Kidney glomerular epithelial cell (primary cell): ENCODE data around the gene PRPF6.
A peak's percentile ranks its signal among the peaks of the same experiment; 100 is the strongest.

Experiments used
- DNase-seq: peaks from one replicate; lab custom pipeline; 2025; lab: John Stamatoyannopoulos, UW

PRPF6 gene

GRCh38 chr20:64064145-64064698 lies 83.3 kb downstream of the PRPF6 start:
- DNase-seq, result no peak

DNA sequence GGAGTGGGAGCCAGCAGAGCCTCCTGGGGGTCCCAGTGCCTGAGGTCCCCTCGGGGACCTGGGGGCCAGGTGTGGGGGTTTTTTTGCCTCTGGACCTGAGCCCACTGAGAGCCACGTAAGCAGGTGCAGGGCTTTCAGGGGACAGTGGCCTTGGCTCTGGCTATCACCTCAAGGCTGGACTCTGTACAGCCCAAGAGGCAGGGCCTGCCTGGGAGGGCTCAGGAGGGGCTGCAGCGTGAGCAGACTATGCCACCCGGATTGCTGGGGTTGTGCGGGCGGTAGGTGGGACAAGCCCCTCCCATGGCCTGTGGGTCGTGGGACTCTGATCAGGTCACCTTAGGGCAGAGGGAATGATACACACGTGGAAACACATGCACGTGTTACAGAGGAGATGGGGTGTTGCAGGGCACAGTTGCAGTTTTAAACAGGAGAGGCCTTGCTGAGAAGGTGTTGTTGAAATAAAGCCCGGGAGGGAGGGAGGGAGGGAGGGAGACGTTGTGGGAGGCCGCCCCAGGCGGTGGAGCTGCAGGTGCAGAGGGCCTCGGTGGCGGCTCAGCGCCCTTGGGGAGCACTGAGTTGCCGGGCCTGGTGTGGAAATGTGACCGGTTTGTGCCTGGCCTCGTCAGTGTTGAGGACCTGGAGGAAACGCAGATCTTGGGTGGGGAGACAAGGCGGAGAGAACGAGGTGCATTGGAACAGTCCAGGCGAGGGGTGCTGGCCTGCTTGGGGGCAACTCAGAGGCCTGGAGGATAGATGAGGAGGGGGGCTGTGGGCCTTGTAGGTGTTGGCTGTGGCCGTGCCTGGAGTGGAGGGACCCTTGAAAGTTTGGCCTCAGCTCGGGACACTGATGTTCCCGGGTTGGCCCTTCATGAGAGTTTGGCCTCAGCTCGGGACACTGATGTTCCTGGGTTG lies 84.4 kb downstream of the PRPF6 start:
- no peak for DNase-seq

DNA sequence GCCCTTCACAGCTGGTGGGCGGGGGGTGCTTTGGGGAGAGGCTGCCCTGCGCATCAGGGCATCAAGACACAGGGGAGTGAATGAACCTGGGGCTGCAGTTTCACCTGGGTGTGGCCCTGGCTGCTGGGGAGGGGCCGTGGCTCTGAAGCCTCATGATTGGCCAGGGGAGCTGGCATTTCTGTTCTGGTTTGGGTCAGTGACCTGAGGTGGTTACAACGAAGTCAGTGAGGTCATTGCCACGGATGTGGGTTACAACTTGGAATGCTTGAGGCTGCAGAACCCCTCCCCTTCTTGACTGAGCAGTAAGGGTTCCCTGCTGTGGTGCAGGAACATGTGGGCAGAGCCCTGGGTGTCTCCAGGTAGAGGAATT lies 85.0 kb downstream of the PRPF6 start:
- peak; percentile 61 for DNase-seq

- DNase-seq, result no peak
Measured at GRCh38 chr20:64067005-64067632, 86.2 kb downstream of the PRPF6 start.

GRCh38 chr20:64067733-64068307 lies 86.9 kb downstream of the PRPF6 start:
- no peak for DNase-seq

DNA sequence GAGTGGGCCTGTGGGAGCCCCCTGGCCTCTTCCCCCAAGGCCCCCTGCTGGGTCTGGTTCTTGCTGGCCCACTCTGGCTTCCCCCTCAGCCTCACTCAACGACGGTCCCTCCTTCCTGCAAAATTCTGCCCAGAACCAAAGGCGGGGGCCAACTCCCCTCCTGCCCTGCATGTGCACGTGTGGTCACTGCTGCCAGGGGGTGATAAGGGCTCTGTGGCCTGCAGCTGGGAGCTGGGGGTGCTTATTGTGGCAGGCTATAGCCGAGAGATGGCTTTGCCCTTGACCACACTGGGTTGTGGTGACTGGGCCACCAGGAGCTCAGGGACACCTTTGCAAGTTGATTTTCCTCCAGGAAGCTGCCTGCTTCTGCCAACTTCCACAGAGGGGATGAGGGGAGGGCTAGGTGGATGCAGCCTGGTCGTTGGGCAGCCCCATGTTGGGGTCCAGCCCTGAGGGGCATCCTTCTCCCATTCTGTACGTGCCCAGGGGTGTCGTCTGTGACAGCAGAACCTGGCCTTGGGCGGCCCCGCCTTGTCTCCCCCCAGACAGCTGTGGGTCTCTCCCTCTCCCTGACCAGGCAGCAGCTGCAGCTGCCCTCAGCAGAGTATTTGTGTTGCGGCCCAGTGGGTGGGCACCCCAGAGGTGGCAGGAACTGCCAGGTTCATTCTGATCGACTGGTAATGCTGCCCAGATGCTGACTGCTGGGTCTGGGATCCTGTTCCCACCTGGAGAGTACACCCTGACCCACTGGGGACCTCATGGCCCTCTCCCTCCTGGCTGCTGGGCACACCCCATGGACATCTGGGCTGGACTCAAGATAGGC lies 87.7 kb downstream of the PRPF6 start:
- no peak for DNase-seq

DNA sequence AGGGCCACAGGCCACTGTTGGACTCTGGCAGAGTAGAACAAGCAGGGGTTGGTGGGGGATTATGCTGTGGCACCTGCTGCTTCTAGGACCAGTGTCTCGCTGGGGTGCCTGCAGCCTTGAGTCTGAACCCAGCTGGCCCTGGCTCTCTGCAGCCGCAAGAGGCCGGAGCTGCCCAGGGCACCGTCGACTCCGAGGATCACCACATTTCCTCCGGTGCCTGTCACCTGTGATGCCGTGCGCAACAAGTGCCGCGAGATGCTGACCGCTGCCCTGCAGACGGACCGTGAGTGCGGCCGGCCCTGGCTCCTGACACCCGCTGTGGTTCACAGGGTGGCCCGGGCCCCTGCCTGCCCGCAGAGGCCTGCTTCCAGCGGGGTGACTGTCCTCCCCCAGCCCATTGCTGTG lies 88.3 kb downstream of the PRPF6 start:
- no peak for DNase-seq

GRCh38 chr20:64069614-64070243 lies 88.8 kb downstream of the PRPF6 start:
- peak; percentile 24 for DNase-seq

DNA sequence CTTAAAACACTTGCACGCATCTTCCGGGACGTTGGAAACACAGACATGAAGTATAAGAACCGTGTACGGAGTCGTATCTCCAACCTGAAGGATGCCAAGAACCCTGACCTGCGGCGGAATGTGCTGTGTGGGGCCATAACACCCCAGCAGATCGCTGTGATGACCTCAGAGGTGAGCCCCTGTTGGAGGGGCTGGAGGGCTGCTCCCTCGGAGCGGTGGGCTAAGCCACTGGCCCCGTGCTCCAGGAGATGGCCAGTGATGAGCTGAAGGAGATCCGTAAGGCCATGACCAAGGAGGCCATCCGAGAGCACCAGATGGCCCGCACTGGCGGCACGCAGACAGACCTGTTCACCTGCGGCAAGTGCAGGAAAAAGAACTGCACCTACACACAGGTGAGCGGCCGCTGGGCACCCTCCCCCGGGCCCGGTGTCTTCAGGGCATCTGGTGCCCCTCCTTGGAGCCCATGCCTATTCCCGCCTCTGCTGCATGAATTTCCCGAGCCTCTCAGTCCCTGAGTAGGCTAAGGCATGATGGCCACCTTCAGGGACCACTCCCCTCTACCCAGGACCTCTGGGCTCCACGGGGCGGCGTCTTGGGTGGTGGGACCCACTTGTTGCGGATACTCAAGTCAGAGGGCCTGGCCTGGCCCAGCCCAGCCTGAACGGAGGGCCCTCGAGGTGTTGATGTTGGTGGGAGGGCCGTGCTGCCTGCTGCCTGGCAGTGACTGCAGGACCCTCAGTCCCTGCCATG lies 89.5 kb downstream of the PRPF6 start:
- no peak for DNase-seq

DNA sequence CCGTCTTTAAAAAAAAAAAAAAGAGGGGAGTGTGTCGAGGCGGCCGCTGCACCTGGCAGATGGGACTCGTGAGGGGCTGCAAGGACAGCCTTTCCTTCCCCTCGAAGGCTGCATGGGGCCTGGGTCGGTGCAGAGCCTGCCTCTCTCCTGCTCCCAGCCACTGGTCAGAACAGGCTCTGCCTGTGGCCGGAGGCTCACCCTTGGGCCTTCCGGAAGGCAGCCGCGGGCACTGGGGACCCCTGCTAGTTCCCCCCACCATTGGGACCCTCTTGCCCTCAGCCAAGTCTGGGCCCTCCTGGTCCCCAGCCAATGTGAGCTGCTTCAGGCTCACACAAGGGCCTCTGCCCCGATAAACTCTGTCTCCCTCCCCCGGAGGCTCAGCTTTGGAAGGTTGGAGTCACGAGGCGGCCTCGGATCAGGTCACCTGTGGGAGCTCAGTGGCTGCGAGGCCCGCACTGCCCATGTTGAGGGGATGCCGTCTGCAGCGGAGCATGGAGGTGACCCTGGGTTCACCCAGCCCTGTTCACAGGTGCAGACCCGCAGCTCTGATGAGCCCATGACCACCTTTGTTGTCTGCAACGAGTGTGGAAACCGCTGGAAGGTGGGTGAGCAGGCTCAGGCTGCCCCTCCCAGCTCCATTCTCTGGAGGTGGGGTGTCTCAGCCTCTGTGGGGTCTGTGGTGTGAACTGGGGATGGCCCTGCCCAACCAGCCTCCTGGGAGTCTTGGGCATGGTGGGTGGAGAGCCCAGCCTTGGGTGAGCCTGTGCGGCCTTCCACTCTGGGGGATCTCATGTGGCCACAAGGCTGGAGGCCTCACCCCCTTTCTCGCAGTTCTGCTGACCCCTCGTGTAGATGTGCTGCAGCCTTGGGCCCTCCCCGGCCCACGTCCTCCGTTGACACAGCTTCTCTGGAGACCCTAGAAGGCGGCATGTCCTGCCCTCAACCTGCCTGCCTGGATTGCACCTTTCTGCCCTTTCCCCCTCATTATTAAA lies 90.7 kb downstream of the PRPF6 start:
- DNase-seq, result no peak

DNA sequence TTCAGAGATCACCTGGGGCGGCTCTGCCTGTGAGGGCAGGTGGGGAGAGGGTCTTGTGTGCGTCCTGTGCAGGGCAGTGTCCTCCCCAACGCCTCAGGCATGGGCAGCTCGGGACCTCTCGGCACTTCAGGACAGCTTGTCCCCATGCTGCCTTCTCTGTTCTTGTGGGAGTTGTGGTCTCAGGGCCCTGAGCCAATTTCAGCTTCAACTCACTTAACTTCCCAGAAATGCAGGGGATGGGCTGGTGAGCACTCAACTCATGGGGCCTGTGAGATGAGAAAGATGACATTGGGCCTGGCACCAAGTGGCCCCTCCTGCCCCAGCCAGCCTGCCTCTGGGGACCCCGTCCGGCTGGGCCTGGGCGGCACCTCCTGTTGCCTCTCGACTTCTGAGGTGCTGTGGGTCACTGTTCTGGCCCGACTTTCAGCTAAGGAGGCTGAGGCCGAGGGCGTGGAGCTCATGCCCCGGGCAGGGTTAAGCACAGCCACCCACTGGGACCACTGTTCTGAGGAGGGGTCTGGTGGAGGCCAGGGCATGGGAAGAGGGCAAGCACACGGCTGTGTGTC lies 91.6 kb downstream of the PRPF6 start:
- no peak for DNase-seq

GRCh38 chr20:64073476-64074183 lies 92.7 kb downstream of the PRPF6 start:
- no peak for DNase-seq

DNA sequence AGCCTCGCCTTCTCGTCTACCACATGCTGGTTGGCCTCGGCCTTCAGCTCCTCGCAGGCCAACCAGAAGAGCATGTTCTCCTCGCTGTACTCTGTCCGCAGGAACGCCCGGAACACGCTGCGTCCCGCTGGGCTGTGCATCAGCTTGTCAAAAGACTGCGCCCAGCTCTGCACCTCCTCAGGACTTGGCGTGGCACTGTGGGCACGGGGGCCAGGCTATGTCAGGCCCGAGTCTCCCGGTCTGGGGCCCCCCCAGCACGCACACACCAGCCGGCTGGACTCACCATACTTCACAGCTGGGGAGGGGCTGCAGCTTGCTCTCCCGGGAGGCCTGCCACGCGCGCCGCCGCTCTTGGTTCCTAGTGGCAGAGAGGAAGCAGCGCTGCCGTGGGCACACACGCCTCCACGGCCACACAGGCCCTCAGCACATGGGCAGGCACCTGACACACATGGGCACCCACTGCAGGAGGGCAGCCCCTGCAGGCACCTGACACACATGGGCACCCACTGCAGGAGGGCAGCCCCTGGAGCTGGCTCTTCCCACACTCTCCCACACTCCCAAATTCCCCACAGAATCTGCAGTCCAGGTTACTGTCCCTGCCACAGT lies 93.4 kb downstream of the PRPF6 start:
- DNase-seq, result no peak

DNA sequence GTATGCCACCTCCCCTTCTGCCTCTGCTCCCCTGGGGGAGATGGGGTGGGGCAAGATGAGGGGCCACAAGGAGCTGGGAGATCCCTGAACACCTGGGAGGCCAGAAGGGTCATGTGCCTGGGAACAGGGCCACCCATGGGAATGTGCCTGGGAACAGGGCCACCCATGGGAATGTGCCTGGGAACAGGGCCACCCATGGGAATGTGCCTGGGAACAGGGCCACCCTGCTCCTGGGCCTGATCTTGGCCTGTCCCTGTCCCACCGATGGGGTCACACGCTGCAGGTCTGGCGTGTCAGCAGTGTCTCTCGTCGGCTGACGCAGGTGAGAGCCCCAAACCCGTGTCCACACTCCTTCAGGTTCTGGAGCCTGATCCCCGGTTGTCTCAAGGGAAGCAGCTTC lies 94.0 kb downstream of the PRPF6 start:
- no peak for DNase-seq

- no peak for DNase-seq
Measured at GRCh38 chr20:64075556-64075955, 94.6 kb downstream of the PRPF6 start.

- DNase-seq, result no peak
Measured at GRCh38 chr20:64076061-64076997, 95.4 kb downstream of the PRPF6 start.

GRCh38 chr20:64077094-64077493 lies 96.2 kb downstream of the PRPF6 start:
- no peak for DNase-seq
